Endothelial cell of umbilical vein (primary cell): ENCODE measurements around the gene COL18A1. TPM values are rescaled to one million over a fixed set of nuclear protein-coding genes. Genes with fewer than 3 reads are reported as not detected.

Source experiments
- BruUV-seq: library from RNA; stranded (reverse); fragments of 400-500 nt; replicated peaks from 2 replicates; lab custom pipeline; 2021; lab: Mats Ljungman, UMichigan
- CTCF ChIA-PET: fragments of 300-600, 350-600 bp; sonication (Branson Sonifier 250); formaldehyde crosslinking; loops from one replicate; lab custom pipeline; 2021; ENCODE audit warnings: antibody characterized with exemption, inconsistent platforms; lab: Charles Lee
- POLR2A ChIA-PET: fragments of 300-600, 350-600 bp; sonication (Branson Sonifier 250); formaldehyde crosslinking; loops from one replicate; lab custom pipeline; 2021; ENCODE audit warnings: antibody characterized with exemption, inconsistent platforms; lab: Charles Lee
- DNase-seq: peaks from one replicate; pipeline ENCODE4 v3.0.0-alpha.2; 2011; ENCODE audit warnings: low read depth, low spot score
- FAIRE-seq: peaks from 2 replicates; lab custom pipeline; 2011; peaks lifted over from hg19 to GRCh38; lab: Jason Lieb, UNC
- H2AFZ ChIP-seq: 2 replicates; pipeline ENCODE4 v1.6.0; 2012; ENCODE audit warnings: low read depth, low read length, control low read depth, inconsistent platforms
- H3K27ac ChIP-seq: 2 replicates; pipeline ENCODE4 v1.5.1; 2011; ENCODE audit warnings: low read depth, mild to moderate bottlenecking, control low read depth, low read length, moderate library complexity; ENCODE audit not compliant: insufficient read depth
- H3K27me3 ChIP-seq, 2 experiments: 2 replicates each; pipeline versions ENCODE4 v1.6.0 to v1.6.1; 2011; ENCODE audit warnings: low read length in 2 of 2, mixed read lengths in 1 of 2; ENCODE audit not compliant: control insufficient read depth in 2 of 2, insufficient read depth in 2 of 2
- H3K36me3 ChIP-seq, 2 experiments: 2 replicates in 1 of 2; 3 replicates in 1 of 2; pipeline ENCODE4 v1.5.1; 2011; ENCODE audit warnings: low read length in 2 of 2, mild to moderate bottlenecking in 1 of 2, moderate library complexity in 1 of 2; ENCODE audit not compliant: control insufficient read depth in 2 of 2, insufficient read depth in 2 of 2; ENCODE audit errors: extremely low read depth in 1 of 2
- H3K4me1 ChIP-seq: 3 replicates; pipeline ENCODE4 v1.5.1; 2011; ENCODE audit warnings: mild to moderate bottlenecking, low read length; ENCODE audit not compliant: control insufficient read depth, insufficient read depth; ENCODE audit errors: extremely low read depth
- H3K4me2 ChIP-seq: 2 replicates; pipeline ENCODE4 v1.6.1; 2011; ENCODE audit warnings: low read length, control low read depth, mixed read lengths; ENCODE audit not compliant: insufficient read depth
- H3K4me3 ChIP-seq, 3 experiments: fragments of 200-600 bp in 1 of 3; sonication (generic), shearing (Covaris generic) in 1 of 3; replicated peaks in 1 of 3; 2 replicates each; pipeline ENCODE4 v1.5.1; 2011 to 2016; ENCODE audit warnings: control low read depth in 3 of 3, low read length in 3 of 3, mild to moderate bottlenecking in 2 of 3, inconsistent platforms in 1 of 3, low read depth in 1 of 3, moderate library complexity in 1 of 3; ENCODE audit not compliant: insufficient read depth in 1 of 3
- H3K79me2 ChIP-seq: 2 replicates; pipeline ENCODE4 v1.6.0; 2012; ENCODE audit warnings: low read length, inconsistent platforms; ENCODE audit not compliant: control insufficient read depth, insufficient read depth
- H3K9ac ChIP-seq: replicated peaks from 2 replicates; pipeline ENCODE3; 2011; ENCODE audit warnings: low read length, control low read depth; ENCODE audit not compliant: insufficient read depth; ENCODE audit errors: extremely low read depth
- H3K9me1 ChIP-seq: replicated peaks from 3 replicates; pipeline ENCODE4 v1.6.0; 2011; ENCODE audit warnings: mild to moderate bottlenecking, low read length; ENCODE audit not compliant: control insufficient read depth, insufficient read depth; ENCODE audit errors: extremely low read depth
- H3K9me3 ChIP-seq: replicated peaks from 2 replicates; pipeline ENCODE4 v1.5.1; 2012; ENCODE audit warnings: low read length, inconsistent platforms; ENCODE audit not compliant: control insufficient read depth, insufficient read depth
- H4K20me1 ChIP-seq: replicated peaks from 2 replicates; pipeline ENCODE3; 2011; ENCODE audit warnings: mild to moderate bottlenecking, low read length; ENCODE audit not compliant: control insufficient read depth, insufficient read depth; ENCODE audit errors: extremely low read depth
- EZH2 ChIP-seq: IDR thresholded peaks from 2 replicates; pipeline ENCODE4 v1.6.1; 2012; ENCODE audit warnings: borderline replicate concordance, low read depth, mild to moderate bottlenecking, moderate library complexity, low read length, inconsistent platforms; ENCODE audit not compliant: severe bottlenecking
- FOS ChIP-seq: IDR thresholded peaks from 2 replicates; pipeline ENCODE4 v1.6.1; 2011; ENCODE audit warnings: mild to moderate bottlenecking, low read length, moderate library complexity, borderline replicate concordance; ENCODE audit not compliant: insufficient read depth
- GATA2 ChIP-seq: IDR thresholded peaks from 2 replicates; pipeline ENCODE4 v1.7.0; 2011; ENCODE audit warnings: low read depth, mild to moderate bottlenecking, moderate library complexity, mixed read lengths, low read length; ENCODE audit not compliant: insufficient read length, insufficient read depth
- JUN ChIP-seq: IDR thresholded peaks from 2 replicates; pipeline ENCODE4 v1.6.1; 2011; ENCODE audit warnings: borderline replicate concordance, low read depth; ENCODE audit not compliant: insufficient read length, insufficient read depth
- MAX ChIP-seq: IDR thresholded peaks from 2 replicates; pipeline ENCODE4 v1.6.1; 2011; ENCODE audit not compliant: insufficient read depth, insufficient read length
- MYC ChIP-seq: IDR thresholded peaks from one replicate; pipeline ENCODE4 v1.6.1; 2011; ENCODE audit warnings: mild to moderate bottlenecking, low read depth, low read length
- POLR2A ChIP-seq: IDR thresholded peaks from 2 replicates; pipeline ENCODE4 v1.6.1; 2012; ENCODE audit warnings: low read depth, mild to moderate bottlenecking, control low read depth, low read length
- POLR2AphosphoS5 ChIP-seq: IDR thresholded peaks from 2 replicates; pipeline ENCODE4 v1.6.1; 2012; ENCODE audit warnings: low read depth, mild to moderate bottlenecking, control low read depth, low read length, moderate library complexity; ENCODE audit not compliant: insufficient read depth
- dilution Hi-C: fragments of 300-500 bp; cut with MboI; formaldehyde crosslinking; loops from one replicate; pipeline ENCODE4 v1.15.0; 2019; ENCODE audit warnings: low sequenced_read_pairs; ENCODE audit not compliant: extremely low pct_ligation_motif_present
- intact Hi-C: fragments of 100-400 bp; cut with micrococcal nuclease; formaldehyde crosslinking; loops from one replicate; pipeline ENCODE4 v1.10.0; 2022
- polyA plus RNA-seq, 4 experiments: library from polyadenylated mRNA; depleted of rRNA in 3 of 4; stranded (reverse) in 3 of 4; unstranded in 1 of 4; fragments of >200 nt; gene quantifications; 2 replicates each; pipeline versions ENCODE4 v1.2.1 to v1.2.3, GENCODE V29; 2011 to 2012; ENCODE audit warnings: missing spikeins in 1 of 4
- total RNA-seq: library from RNA; stranded (reverse); gene quantifications from 2 replicates; pipeline ENCODE4 v1.2.3, GENCODE V29; 2021
- TF ChIP-seq, protein P1 (sequence below), 2 donors: IDR thresholded peaks; 1 replicate in 1 of 2; 2 replicates in 1 of 2; pipeline ENCODE4 v1.5.1; 2011; ENCODE audit warnings: low read length in 2 of 2, mild to moderate bottlenecking in 2 of 2, moderate library complexity in 2 of 2, control low read depth in 1 of 2, inconsistent platforms in 1 of 2, low read depth in 1 of 2; ENCODE audit not compliant: insufficient read depth in 1 of 2; ENCODE audit errors: extremely low read depth in 1 of 2

Gene COL18A1
- total and polyA plus RNA-seq, 2 donors (not counting 3 experiments of a cell fraction or from before 2014, with no cell fraction given): 198 to 252 TPM

- Histone ChIP-seq H3K36me3 (peaks cover 6 to 50% of the 10 kb centered on the region in 2 experiments), H3K4me2 (no peak overlapping the region), H4K20me1 (no peaks in the 10 kb centered on the region), H3K9me3 (no peaks in the 10 kb centered on the region), H3K27me3 (no peaks in the 10 kb centered on the region), H3K9ac (no peak overlapping the region), H3K79me2 (no peaks in the 10 kb centered on the region), H2AFZ (no peak overlapping the region), H3K9me1 (no peaks in the 10 kb centered on the region), H3K27ac (no peak overlapping the region), H3K4me1 (no peaks in the 10 kb centered on the region), H3K4me3 (no peak overlapping the region)
- ChIA-PET POLR2A (no interaction called here), CTCF (no interaction called here)
- DNase-seq (no peak), FAIRE-seq (no peak)
- intact Hi-C loops: no loop called here
- TF ChIP-seq EZH2 (no peak), GATA2 (no peak), MYC (no peak), POLR2A (no peak), JUN (no peak), MAX (no peak), POLR2AphosphoS5 (no peak), FOS (no peak)
- TF ChIP-seq, protein P1, sequence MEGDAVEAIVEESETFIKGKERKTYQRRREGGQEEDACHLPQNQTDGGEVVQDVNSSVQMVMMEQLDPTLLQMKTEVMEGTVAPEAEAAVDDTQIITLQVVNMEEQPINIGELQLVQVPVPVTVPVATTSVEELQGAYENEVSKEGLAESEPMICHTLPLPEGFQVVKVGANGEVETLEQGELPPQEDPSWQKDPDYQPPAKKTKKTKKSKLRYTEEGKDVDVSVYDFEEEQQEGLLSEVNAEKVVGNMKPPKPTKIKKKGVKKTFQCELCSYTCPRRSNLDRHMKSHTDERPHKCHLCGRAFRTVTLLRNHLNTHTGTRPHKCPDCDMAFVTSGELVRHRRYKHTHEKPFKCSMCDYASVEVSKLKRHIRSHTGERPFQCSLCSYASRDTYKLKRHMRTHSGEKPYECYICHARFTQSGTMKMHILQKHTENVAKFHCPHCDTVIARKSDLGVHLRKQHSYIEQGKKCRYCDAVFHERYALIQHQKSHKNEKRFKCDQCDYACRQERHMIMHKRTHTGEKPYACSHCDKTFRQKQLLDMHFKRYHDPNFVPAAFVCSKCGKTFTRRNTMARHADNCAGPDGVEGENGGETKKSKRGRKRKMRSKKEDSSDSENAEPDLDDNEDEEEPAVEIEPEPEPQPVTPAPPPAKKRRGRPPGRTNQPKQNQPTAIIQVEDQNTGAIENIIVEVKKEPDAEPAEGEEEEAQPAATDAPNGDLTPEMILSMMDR (IDR thresholded peaks at IDR 0.05; ENCODE audit: extremely low read depth in 1 of 2, insufficient read depth in 1 of 2, low read depth in 1 of 2, low read length in 2 of 2): no peak
- no TSS peak for BruUV-seq
- dilution Hi-C loops: no loop called here
Measured at GRCh38 chr21:45492765-45493164, 87.8 kb downstream of the COL18A1 start.
